HepG2 (cell line): ENCODE measurements around the gene CCNL1. TPM values are rescaled to one million over a fixed set of nuclear protein-coding genes. Genes with fewer than 3 reads are reported as not detected.
A peak's percentile ranks its signal among the peaks of the same experiment; 100 is the strongest.

Experiments
- AGO2 ChIP-seq: fragments of 200-400 bp; formaldehyde crosslinking; optimal IDR thresholded peaks from 2 replicates; pipeline ENCODE3; 2017; ENCODE audit warnings: mild to moderate bottlenecking, low read depth, low read length, moderate library complexity
- FOXM1 ChIP-seq: sonication (generic); formaldehyde crosslinking; IDR thresholded peaks from 2 replicates; pipeline ENCODE4 v1.5.0; 2020; ENCODE audit warnings: missing genetic modification reagents
- KMT2B ChIP-seq: IDR thresholded peaks from 2 replicates; pipeline ENCODE4 v1.6.1; 2016; ENCODE audit warnings: missing genetic modification reagents, missing compliant biosample characterization
- NFIC ChIP-seq: IDR thresholded peaks from 2 replicates; pipeline ENCODE4 v1.6.1; 2012; ENCODE audit warnings: mild to moderate bottlenecking, low read length, inconsistent platforms
- NR3C1 ChIP-seq: sonication (generic); formaldehyde crosslinking; IDR thresholded peaks from 2 replicates; pipeline ENCODE4 v1.4.0; 2020; ENCODE audit warnings: missing genetic modification reagents
- SRY ChIP-seq: sonication (generic); formaldehyde crosslinking; IDR thresholded peaks from 2 replicates; pipeline ENCODE4 v1.8.0; 2022; ENCODE audit warnings: mild to moderate bottlenecking, missing genetic modification reagents
- ZFY ChIP-seq: sonication (generic); formaldehyde crosslinking; IDR thresholded peaks from 2 replicates; pipeline ENCODE4 v1.4.0; 2020; ENCODE audit warnings: missing genetic modification reagents
- ZNF772 ChIP-seq: sonication (generic); formaldehyde crosslinking; IDR thresholded peaks from 2 replicates; pipeline ENCODE4 v1.5.0; 2020; ENCODE audit warnings: mild to moderate bottlenecking, missing genetic modification reagents
- ZSCAN12 ChIP-seq: sonication (generic); formaldehyde crosslinking; IDR thresholded peaks from 2 replicates; pipeline ENCODE4 v1.9.0; 2021; ENCODE audit warnings: mild to moderate bottlenecking, missing genetic modification reagents
- polyA plus RNA-seq, 8 experiments: library from polyadenylated mRNA; depleted of rRNA in 3 of 8; stranded (reverse) in 7 of 8; unstranded in 1 of 8; fragments of >200 nt; fragmentation: Illumina TruSeq in 4 of 8; extraction: Trizol in 4 of 8; gene quantifications; 2 replicates each; pipeline versions ENCODE4 v1.2.1 to v1.2.3, GENCODE V29; 2011 to 2016; ENCODE audit warnings: low read depth in 4 of 8, missing spikeins in 1 of 8, mixed read lengths in 1 of 8; ENCODE audit not compliant: insufficient read depth in 1 of 8
- total RNA-seq, 5 experiments: library from RNA; depleted of rRNA; stranded (reverse); fragments of >200 nt; fragmentation: Illumina TruSeq; extraction: Trizol; gene quantifications; 2 replicates each; pipeline ENCODE4 v1.2.3, GENCODE V29; 2016; ENCODE audit warnings: low read depth in 1 of 5
- TF ChIP-seq, protein P1 (sequence below): sonication (generic); formaldehyde crosslinking; IDR thresholded peaks from 2 replicates; pipeline ENCODE4 v1.4.0; 2020; ENCODE audit warnings: missing genetic modification reagents, borderline replicate concordance
- TF ChIP-seq, protein P2 (sequence below): IDR thresholded peaks from 2 replicates; pipeline ENCODE4 v1.6.1; 2016; ENCODE audit warnings: control low read depth
- TF ChIP-seq, protein P3 (sequence below): sonication (generic); formaldehyde crosslinking; IDR thresholded peaks from 2 replicates; pipeline ENCODE4 v1.9.0; 2021; ENCODE audit warnings: missing genetic modification reagents, borderline replicate concordance
- TF ChIP-seq, protein P4 (sequence below): sonication (generic); formaldehyde crosslinking; IDR thresholded peaks from 2 replicates; pipeline ENCODE4 v1.4.0; 2020; ENCODE audit warnings: missing genetic modification reagents
- TF ChIP-seq, protein P5 (sequence below): sonication (generic); formaldehyde crosslinking; IDR thresholded peaks from 2 replicates; pipeline ENCODE4 v1.5.0; 2020; ENCODE audit warnings: missing genetic modification reagents
- TF ChIP-seq, protein P6 (sequence below): IDR thresholded peaks from 2 replicates; pipeline ENCODE4 v1.6.1; 2018; ENCODE audit warnings: missing genetic modification reagents, mild to moderate bottlenecking, missing compliant biosample characterization

CCNL1 gene
- total and polyA plus RNA-seq, 2 of the 13 experiments (the other 11 are each of a cell fraction or from before 2014, with no cell fraction given): 151 to 303 TPM

DNA sequence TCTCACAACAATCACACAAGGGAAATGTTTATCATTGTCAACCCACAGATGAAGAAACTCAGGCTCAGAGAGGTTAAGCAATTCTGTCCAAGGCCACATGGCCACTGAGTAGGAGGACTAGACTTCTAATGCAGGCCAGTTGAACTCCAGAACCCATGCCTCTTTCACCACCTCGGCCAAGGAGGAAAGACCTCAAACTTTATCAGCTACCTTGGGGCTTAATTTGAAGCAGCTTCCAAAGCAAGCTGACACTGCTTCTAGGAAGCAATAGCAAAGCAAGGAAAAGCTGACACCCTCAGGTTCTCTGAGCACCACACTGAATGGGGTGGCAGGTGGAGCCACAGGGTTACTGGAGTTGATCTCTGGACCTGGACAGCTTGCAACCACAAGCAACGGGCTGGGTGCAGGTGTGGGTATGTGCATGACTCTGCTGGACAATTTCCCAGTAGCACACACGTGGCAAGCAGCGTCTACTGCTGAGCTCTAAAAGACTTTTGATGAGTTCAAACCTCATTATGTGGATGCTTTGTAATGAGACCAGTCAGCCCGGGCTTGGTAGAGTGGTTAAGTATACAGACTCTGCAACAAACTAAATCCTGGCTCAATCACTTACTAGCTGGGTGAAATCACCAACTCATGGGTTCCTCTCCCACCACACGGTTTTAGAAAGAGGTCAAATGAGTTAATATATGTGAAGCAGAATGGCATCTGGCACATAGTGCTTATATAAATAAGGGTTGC, 23.1 kb downstream of the CCNL1 start (continued):
- TF ChIP-seq, protein P1, sequence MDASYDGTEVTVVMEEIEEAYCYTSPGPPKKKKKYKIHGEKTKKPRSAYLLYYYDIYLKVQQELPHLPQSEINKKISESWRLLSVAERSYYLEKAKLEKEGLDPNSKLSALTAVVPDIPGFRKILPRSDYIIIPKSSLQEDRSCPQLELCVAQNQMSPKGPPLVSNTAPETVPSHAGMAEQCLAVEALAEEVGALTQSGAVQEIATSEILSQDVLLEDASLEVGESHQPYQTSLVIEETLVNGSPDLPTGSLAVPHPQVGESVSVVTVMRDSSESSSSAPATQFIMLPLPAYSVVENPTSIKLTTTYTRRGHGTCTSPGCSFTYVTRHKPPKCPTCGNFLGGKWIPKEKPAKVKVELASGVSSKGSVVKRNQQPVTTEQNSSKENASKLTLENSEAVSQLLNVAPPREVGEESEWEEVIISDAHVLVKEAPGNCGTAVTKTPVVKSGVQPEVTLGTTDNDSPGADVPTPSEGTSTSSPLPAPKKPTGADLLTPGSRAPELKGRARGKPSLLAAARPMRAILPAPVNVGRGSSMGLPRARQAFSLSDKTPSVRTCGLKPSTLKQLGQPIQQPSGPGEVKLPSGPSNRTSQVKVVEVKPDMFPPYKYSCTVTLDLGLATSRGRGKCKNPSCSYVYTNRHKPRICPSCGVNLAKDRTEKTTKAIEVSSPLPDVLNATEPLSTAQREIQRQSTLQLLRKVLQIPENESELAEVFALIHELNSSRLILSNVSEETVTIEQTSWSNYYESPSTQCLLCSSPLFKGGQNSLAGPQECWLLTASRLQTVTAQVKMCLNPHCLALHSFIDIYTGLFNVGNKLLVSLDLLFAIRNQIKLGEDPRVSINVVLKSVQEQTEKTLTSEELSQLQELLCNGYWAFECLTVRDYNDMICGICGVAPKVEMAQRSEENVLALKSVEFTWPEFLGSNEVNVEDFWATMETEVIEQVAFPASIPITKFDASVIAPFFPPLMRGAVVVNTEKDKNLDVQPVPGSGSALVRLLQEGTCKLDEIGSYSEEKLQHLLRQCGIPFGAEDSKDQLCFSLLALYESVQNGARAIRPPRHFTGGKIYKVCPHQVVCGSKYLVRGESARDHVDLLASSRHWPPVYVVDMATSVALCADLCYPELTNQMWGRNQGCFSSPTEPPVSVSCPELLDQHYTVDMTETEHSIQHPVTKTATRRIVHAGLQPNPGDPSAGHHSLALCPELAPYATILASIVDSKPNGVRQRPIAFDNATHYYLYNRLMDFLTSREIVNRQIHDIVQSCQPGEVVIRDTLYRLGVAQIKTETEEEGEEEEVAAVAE (CRISPR knock-in tag): peak; percentile 26
- TF ChIP-seq NR3C1 (CRISPR knock-in tag): no peak
- TF ChIP-seq, protein P2, sequence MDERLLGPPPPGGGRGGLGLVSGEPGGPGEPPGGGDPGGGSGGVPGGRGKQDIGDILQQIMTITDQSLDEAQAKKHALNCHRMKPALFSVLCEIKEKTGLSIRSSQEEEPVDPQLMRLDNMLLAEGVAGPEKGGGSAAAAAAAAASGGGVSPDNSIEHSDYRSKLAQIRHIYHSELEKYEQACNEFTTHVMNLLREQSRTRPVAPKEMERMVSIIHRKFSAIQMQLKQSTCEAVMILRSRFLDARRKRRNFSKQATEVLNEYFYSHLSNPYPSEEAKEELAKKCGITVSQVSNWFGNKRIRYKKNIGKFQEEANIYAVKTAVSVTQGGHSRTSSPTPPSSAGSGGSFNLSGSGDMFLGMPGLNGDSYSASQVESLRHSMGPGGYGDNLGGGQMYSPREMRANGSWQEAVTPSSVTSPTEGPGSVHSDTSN (CRISPR knock-in tag): no peak
- TF ChIP-seq KMT2B: no peak; the same call in 1 of the 2 replicates
- TF ChIP-seq SRY (CRISPR knock-in tag): no peak
- no peak for TF ChIP-seq AGO2
- TF ChIP-seq, protein P3, sequence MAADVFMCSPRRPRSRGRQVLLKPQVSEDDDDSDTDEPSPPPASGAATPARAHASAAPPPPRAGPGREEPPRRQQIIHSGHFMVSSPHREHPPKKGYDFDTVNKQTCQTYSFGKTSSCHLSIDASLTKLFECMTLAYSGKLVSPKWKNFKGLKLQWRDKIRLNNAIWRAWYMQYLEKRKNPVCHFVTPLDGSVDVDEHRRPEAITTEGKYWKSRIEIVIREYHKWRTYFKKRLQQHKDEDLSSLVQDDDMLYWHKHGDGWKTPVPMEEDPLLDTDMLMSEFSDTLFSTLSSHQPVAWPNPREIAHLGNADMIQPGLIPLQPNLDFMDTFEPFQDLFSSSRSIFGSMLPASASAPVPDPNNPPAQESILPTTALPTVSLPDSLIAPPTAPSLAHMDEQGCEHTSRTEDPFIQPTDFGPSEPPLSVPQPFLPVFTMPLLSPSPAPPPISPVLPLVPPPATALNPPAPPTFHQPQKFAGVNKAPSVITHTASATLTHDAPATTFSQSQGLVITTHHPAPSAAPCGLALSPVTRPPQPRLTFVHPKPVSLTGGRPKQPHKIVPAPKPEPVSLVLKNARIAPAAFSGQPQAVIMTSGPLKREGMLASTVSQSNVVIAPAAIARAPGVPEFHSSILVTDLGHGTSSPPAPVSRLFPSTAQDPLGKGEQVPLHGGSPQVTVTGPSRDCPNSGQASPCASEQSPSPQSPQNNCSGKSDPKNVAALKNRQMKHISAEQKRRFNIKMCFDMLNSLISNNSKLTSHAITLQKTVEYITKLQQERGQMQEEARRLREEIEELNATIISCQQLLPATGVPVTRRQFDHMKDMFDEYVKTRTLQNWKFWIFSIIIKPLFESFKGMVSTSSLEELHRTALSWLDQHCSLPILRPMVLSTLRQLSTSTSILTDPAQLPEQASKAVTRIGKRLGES (CRISPR knock-in tag): peak; percentile 97
- TF ChIP-seq NFIC: no peak
- TF ChIP-seq ZFY: peak; percentile 42; the same call in 1 of the 2 replicates
- TF ChIP-seq, protein P4, sequence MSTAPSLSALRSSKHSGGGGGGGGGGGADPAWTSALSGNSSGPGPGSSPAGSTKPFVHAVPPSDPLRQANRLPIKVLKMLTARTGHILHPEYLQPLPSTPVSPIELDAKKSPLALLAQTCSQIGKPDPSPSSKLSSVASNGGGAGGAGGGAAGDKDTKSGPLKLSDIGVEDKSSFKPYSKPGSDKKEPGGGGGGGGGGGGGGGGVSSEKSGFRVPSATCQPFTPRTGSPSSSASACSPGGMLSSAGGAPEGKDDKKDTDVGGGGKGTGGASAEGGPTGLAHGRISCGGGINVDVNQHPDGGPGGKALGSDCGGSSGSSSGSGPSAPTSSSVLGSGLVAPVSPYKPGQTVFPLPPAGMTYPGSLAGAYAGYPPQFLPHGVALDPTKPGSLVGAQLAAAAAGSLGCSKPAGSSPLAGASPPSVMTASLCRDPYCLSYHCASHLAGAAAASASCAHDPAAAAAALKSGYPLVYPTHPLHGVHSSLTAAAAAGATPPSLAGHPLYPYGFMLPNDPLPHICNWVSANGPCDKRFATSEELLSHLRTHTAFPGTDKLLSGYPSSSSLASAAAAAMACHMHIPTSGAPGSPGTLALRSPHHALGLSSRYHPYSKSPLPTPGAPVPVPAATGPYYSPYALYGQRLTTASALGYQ (CRISPR knock-in tag): peak; percentile 57; the same call in 1 of the 2 replicates
- no peak for TF ChIP-seq ZSCAN12
- TF ChIP-seq ZNF772 (CRISPR knock-in tag): peak; percentile 56; the same call in 1 of the 2 replicates
- TF ChIP-seq, protein P5, sequence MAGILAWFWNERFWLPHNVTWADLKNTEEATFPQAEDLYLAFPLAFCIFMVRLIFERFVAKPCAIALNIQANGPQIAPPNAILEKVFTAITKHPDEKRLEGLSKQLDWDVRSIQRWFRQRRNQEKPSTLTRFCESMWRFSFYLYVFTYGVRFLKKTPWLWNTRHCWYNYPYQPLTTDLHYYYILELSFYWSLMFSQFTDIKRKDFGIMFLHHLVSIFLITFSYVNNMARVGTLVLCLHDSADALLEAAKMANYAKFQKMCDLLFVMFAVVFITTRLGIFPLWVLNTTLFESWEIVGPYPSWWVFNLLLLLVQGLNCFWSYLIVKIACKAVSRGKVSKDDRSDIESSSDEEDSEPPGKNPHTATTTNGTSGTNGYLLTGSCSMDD (CRISPR knock-in tag): no peak
- TF ChIP-seq, protein P6, sequence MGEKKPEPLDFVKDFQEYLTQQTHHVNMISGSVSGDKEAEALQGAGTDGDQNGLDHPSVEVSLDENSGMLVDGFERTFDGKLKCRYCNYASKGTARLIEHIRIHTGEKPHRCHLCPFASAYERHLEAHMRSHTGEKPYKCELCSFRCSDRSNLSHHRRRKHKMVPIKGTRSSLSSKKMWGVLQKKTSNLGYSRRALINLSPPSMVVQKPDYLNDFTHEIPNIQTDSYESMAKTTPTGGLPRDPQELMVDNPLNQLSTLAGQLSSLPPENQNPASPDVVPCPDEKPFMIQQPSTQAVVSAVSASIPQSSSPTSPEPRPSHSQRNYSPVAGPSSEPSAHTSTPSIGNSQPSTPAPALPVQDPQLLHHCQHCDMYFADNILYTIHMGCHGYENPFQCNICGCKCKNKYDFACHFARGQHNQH: 0 out of 2 replicates have a peak, but pooled peaks have one; percentile 53
- TF ChIP-seq FOXM1 (CRISPR knock-in tag): no peak
